T47D (cell line): ENCODE measurements around the gene SCN3A.

Experiments
- DNase-seq, 2 experiments: peaks; one replicate each; pipeline versions ENCODE4 v3.0.0 to v3.0.0-alpha.2; 2011 to 2012; ENCODE audit warnings: low read depth in 1 of 2, low spot score in 1 of 2
- JUND ChIP-seq: IDR thresholded peaks from 2 replicates; pipeline ENCODE4 v1.6.1; 2012; ENCODE audit warnings: low read depth
- in situ Hi-C: cut with HindIII; loops from 2 replicates; pipeline ENCODE4 v1.10.0; 2016; ENCODE audit warnings: low sequenced_read_pairs, low pct_unique_long_range_greater_than_20kb

Gene SCN3A

DNA sequence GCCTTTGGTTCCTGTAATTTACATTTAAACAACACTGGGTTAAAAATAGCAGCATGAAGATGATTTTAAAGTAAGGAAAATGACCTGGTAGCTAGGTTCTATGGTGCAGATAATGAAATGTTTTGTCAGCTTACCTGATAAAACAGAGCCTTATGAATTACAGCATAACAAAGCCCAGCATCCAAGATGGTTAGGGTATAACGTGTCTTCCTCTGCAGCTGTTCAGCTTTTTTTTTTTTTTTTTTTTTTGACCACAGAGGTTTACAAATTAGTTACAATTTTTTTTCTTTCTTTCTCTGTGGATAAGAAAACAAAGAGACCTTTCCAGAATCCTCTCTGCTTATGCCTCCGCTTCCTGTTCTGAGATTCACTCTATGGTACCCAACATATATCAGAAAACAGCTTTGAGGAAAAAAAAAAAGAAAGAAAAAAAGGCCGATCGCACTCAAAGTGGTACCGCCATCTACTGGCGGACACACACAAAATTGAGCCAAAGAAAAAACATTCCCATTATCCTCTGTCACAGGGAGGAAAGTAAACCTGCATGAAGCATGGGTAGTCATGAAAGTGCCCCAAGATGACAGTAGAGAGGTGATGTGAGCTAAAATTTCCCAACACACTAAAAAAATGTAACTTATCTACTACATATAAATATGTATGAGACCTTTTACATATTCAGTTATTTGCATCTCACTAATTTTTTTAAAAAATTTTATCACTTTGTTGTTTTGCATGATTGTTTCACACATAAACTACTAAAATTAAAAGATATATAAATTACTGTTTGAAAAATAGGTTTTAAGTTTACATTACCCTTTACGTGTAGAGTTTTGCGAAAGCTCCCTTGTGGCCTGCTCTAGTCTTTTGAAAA lies at the start of gene SCN3A:
Gene SCN3A (minus strand): TSS at position 362 of the 871 bp plus-strand sequence. CDS start 27,656 bp downstream, outside the sequence.
- in situ Hi-C loops: no loop called here
- DNase-seq: peak; percentile 3 to 47
- TF ChIP-seq JUND: no peak

- TF ChIP-seq JUND: no peak
- in situ Hi-C loops: no loop called here
- DNase-seq: no peak
Measured at GRCh38 chr2:165253178-165253577, 49.3 kb upstream of the SCN3A start.

DNA sequence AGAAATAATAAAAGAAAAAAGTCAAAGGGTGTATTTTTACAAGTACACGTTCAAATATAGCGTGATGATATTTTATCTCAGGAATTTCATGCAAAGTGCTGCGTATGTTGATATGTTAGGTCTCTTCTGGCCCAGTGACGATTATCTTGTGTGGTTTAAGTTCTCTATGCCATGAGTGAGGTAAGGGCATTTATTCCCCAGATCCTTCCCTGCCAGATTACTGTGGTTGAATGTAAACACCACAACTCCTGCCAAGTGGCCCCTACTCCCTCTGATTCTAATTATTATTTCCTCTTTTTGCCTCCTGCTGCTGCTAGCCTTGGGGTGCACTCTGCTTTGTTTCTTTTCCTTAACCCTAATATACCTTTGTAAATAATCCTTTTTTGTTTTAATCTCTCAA lies 47.5 kb upstream of the SCN3A start:
- TF ChIP-seq JUND: no peak
- no peak for DNase-seq
- in situ Hi-C loops: no loop called here

- in situ Hi-C loops: no loop called here
- TF ChIP-seq JUND: no peak
- DNase-seq: no peak
Measured at GRCh38 chr2:165248238-165248637, 44.4 kb upstream of the SCN3A start.

DNA sequence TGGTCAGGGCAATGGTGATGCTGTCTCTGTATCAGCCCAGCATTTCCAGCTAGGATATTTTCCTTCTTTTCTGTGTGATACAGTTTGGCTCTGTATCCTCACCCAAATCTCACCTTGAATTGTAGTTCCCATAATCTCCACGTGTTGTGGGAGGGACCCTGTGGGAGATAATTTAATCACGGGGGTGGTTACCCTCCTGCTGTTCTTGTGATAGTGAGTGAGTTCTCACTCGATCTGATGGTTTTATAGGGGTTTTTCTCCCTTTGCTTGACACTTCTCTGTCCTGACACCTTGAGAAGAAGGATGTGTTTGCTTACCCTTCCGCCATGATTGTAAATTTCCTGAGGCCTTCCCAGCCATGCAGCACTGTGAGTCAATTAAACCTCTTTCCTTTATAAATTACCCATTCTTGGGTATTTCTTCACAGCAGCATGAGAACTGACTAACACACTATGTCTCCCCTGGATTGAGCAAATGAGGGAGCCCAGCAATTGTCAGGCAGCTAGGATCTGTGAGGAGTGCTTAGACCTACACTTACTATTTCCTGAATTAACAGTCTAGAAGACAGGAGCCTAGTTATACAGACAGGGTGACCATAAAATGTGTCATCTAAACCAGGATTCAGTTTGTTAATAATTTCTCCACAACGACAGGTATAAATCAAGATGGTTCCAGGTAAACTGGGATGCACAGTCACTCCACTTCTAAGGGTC lies 41.4 kb upstream of the SCN3A start:
- in situ Hi-C loops: no loop called here
- DNase-seq: no peak
- TF ChIP-seq JUND: no peak

GRCh38 chr2:165240916-165241315 lies 37.1 kb upstream of the SCN3A start:
- in situ Hi-C loops: no loop called here
- no peak for TF ChIP-seq JUND
- no peak for DNase-seq

- no peak for DNase-seq
- TF ChIP-seq JUND: no peak
- in situ Hi-C loops: no loop called here
Measured at GRCh38 chr2:165239856-165240515, 36.1 kb upstream of the SCN3A start.

GRCh38 chr2:165239230-165239629 lies 35.4 kb upstream of the SCN3A start, which contains the start of gene SCN2A:
Gene SCN2A (plus strand): TSS chr2:165239414. CDS start chr2:165295824, 56,410 bp downstream.
- TF ChIP-seq JUND: no peak
- peak in 1 of 2 experiments; percentile 69 for DNase-seq
- in situ Hi-C loops: no loop called here

DNA sequence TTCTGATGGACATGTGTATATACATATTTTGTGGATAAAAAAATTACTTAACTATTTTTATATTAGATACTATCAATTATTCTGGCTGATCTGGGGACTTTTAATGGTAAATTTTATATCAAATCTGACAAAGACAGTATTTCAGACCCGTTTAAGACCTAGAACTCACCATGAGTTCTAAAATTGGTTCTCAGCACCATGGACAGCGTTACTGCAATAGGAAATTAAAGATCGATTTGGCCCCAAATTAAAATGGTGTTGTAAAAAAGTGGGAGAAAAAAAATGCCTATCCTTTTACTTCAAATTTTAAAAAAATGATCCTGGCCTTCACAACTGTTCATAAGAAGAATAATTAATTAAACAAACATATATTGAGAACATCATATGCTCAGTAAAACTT lies 34.4 kb upstream of the SCN3A start:
- in situ Hi-C loops: no loop called here
- no peak for TF ChIP-seq JUND
- peak in 1 of 2 experiments; percentile 36 for DNase-seq

DNA sequence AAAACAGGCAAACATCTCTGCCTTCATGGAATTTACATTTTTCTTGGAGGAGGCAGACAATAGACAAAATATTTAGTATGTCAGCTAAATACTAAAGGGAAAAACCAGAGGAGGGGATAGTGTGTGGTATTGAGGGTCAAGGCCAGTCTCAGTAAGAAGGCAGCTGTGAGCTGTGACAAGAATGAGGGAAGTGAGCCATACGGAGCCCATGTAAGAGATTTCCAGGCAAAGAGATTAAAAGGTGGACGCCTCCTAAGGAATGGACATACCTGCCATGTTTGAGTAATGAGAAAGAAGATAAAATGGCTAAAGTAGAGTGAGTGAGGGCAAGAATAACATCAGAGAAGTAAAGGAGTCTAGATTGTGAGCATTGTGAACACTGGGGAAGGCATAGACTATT lies 33.2 kb upstream of the SCN3A start:
- in situ Hi-C loops: no loop called here
- no peak for TF ChIP-seq JUND
- no peak for DNase-seq

DNA sequence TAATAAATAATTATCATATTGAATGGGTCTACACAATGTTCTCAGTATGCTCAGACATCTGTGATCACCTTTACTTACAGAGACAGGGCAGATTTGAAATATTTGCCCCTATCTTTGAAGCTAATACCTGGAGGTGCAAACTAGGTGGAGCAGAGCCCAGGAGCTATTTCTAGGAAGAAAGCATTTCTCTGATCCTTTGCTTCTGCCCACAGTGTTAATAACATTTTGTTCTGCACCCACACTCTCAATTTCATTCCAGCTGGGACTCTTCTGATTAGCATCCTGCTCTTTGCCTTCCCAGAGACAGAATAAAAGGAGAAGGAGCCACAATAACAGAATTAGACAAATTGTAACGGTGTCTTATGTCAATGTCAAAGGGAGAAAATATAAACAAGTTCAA lies 23.7 kb upstream of the SCN3A start:
- no peak for DNase-seq
- in situ Hi-C loops: no loop called here

GRCh38 chr2:165224941-165225340 lies 21.1 kb upstream of the SCN3A start:
- no peak for DNase-seq
- no peak for TF ChIP-seq JUND
- in situ Hi-C loops: no loop called here

More for the DNA sequence above, 23.7 kb upstream of the SCN3A start:
- TF ChIP-seq JUND: no peak
